Measurements from ENCODE around the gene FIGN.

- TF ChIP-seq POLR2A (IDR thresholded peaks at IDR 0.05; ENCODE audit: low read depth, low read length): no peak
- no peak for TF ChIP-seq RFX5 (IDR thresholded peaks at IDR 0.05; ENCODE audit: low read depth, low read length)
- TF ChIP-seq CTCF (conservative IDR thresholded peaks at IDR 0.05; ENCODE audit: low read depth, low read length): no peak
- no peak for TF ChIP-seq RAD21 (IDR thresholded peaks at IDR 0.05; ENCODE audit: low read length)
- TF ChIP-seq CEBPB (IDR thresholded peaks at IDR 0.05; ENCODE audit: low read depth, low read length): no peak
- no peak for TF ChIP-seq NFE2L2 (IDR thresholded peaks at IDR 0.05; ENCODE audit: low read depth, low read length)
- no peak for TF ChIP-seq CHD1 (IDR thresholded peaks at IDR 0.05; ENCODE audit: low read depth, low read length)
- TF ChIP-seq MXI1 (IDR thresholded peaks at IDR 0.05; ENCODE audit: borderline replicate concordance, low read depth, low read length): no peak
- TF ChIP-seq RCOR1 (IDR thresholded peaks at IDR 0.05; ENCODE audit: insufficient replicate concordance, low read length): no peak
- TF ChIP-seq MAZ (IDR thresholded peaks at IDR 0.05; ENCODE audit: borderline replicate concordance, low read depth, low read length): no peak
- TF ChIP-seq SMC3 (IDR thresholded peaks at IDR 0.05; ENCODE audit: low read depth, low read length): no peak
- no peak for TF ChIP-seq FOS (IDR thresholded peaks at IDR 0.05; ENCODE audit: low read depth, low read length)
- no peak for TF ChIP-seq ELK1 (IDR thresholded peaks at IDR 0.05; ENCODE audit: borderline replicate concordance, low read depth, low read length)
- no peak for TF ChIP-seq USF2 (IDR thresholded peaks at IDR 0.05; ENCODE audit: low read depth, low read length)
These were observed 60.4 kb downstream of the FIGN start for GRCh38 chr2:163675388-163675787.

All from IMR-90 (cell line).